Neural cell (in vitro differentiated cells): ENCODE data around the gene JAG2. TPM values are rescaled to one million over a fixed set of nuclear protein-coding genes. Genes with fewer than 3 reads are reported as not detected.

ENCODE experiments used
- H2AFZ ChIP-seq: fragments of 200-600, 300-800 bp; sonication (generic), shearing (Covaris generic); 2 replicates; pipeline ENCODE4 v1.6.0; 2014; ENCODE audit warnings: low read depth, mild to moderate bottlenecking, antibody characterized with exemption, low read length, moderate library complexity
- H3F3A ChIP-seq: fragments of 200-600 bp; shearing (Covaris generic); 2 replicates; pipeline ENCODE4 v1.6.1; 2016; ENCODE audit warnings: mild to moderate bottlenecking, moderate library complexity, mixed read lengths, antibody characterized with exemption, low read length; ENCODE audit not compliant: insufficient read depth, poor library complexity, severe bottlenecking
- H3K27ac ChIP-seq: fragments of 200-600, 300-800 bp; sonication (generic), shearing (Covaris generic); 2 replicates; pipeline ENCODE4 v1.5.1; 2014; ENCODE audit warnings: mild to moderate bottlenecking, low read length, moderate library complexity
- H3K27me3 ChIP-seq: fragments of 300-800, 200-600 bp; sonication (generic), shearing (Covaris generic); 2 replicates; pipeline ENCODE4 v1.6.0; 2014; ENCODE audit warnings: mild to moderate bottlenecking, low read depth, low read length, moderate library complexity; ENCODE audit not compliant: insufficient read depth
- H3K36me3 ChIP-seq: fragments of 300-800, 200-600 bp; sonication (generic), shearing (Covaris generic); 2 replicates; pipeline ENCODE4 v1.5.1; 2014; ENCODE audit warnings: mild to moderate bottlenecking, antibody characterized with exemption, low read length, moderate library complexity; ENCODE audit not compliant: insufficient read depth
- H3K4me2 ChIP-seq: fragments of 300-800, 200-600 bp; sonication (generic), shearing (Covaris generic); 2 replicates; pipeline ENCODE4 v1.6.0; 2014; ENCODE audit warnings: mild to moderate bottlenecking, low read length
- H3K4me3 ChIP-seq: fragments of 300-800, 200-600 bp; sonication (generic), shearing (Covaris generic); 2 replicates; pipeline ENCODE4 v1.5.1; 2014; ENCODE audit warnings: mild to moderate bottlenecking, low read length, moderate library complexity
- H3K79me2 ChIP-seq: fragments of 200-600 bp; shearing (Covaris generic); replicated peaks from 2 replicates; pipeline ENCODE4 v1.6.0; 2014; ENCODE audit warnings: mild to moderate bottlenecking, low read length, moderate library complexity; ENCODE audit not compliant: insufficient read depth
- H3K9ac ChIP-seq: fragments of 300-800, 200-600 bp; sonication (generic), shearing (Covaris generic); 2 replicates; pipeline ENCODE4 v1.6.1; 2016; ENCODE audit warnings: mild to moderate bottlenecking, low read length, mixed read lengths
- H3K9me2 ChIP-seq: fragments of 200-600 bp; shearing (Covaris generic); 2 replicates; pipeline ENCODE4 v1.6.1; 2016; ENCODE audit warnings: mild to moderate bottlenecking, low read length, mixed read lengths; ENCODE audit not compliant: insufficient read depth
- H3K9me3 ChIP-seq: fragments of 200-600, 300-800 bp; sonication (generic), shearing (Covaris generic); 2 replicates; pipeline ENCODE4 v1.6.1; 2016; ENCODE audit warnings: mild to moderate bottlenecking, mixed run types, low read length, moderate library complexity, mixed read lengths
- H4K20me1 ChIP-seq: fragments of 200-600 bp; shearing (Covaris generic); 2 replicates; pipeline ENCODE4 v1.6.1; 2016; ENCODE audit warnings: mild to moderate bottlenecking, mixed run types; ENCODE audit not compliant: insufficient read depth
- CTCF ChIP-seq: fragments of 450-650 bp; IDR thresholded peaks from 2 replicates; pipeline ENCODE4 v1.5.1; 2014; ENCODE audit warnings: antibody characterized with exemption, mild to moderate bottlenecking, moderate library complexity; ENCODE audit not compliant: poor library complexity, severe bottlenecking
- EP300 ChIP-seq: fragments of 450-650 bp; conservative IDR thresholded peaks from 2 replicates; pipeline ENCODE4 v1.6.1; 2014; ENCODE audit warnings: antibody characterized with exemption, mild to moderate bottlenecking, moderate library complexity; ENCODE audit not compliant: poor library complexity, severe bottlenecking
- EZH2 ChIP-seq: fragments of 200-600, 300-800 bp; shearing (Covaris generic), sonication (generic); IDR thresholded peaks from 2 replicates; pipeline ENCODE4 v1.6.1; 2014; ENCODE audit warnings: antibody characterized with exemption, low read length, borderline replicate concordance, mild to moderate bottlenecking; ENCODE audit not compliant: insufficient read depth, poor library complexity, severe bottlenecking
- MXI1 ChIP-seq: fragments of 450-650 bp; conservative IDR thresholded peaks from 2 replicates; pipeline ENCODE4 v1.6.1; 2014; ENCODE audit warnings: antibody characterized with exemption, mild to moderate bottlenecking; ENCODE audit not compliant: poor library complexity, severe bottlenecking
- POLR2AphosphoS5 ChIP-seq: IDR thresholded peaks from 2 replicates; pipeline ENCODE4 v1.6.1; 2012
- RAD21 ChIP-seq: fragments of 450-650 bp; conservative IDR thresholded peaks from 2 replicates; pipeline ENCODE4 v1.6.1; 2014; ENCODE audit warnings: antibody characterized with exemption, mild to moderate bottlenecking, moderate library complexity
- REST ChIP-seq: IDR thresholded peaks from 2 replicates; pipeline ENCODE4 v1.6.1; 2012; ENCODE audit warnings: borderline replicate concordance
- SMC3 ChIP-seq: fragments of 450-650 bp; conservative IDR thresholded peaks from 2 replicates; pipeline ENCODE4 v1.6.1; 2014; ENCODE audit warnings: antibody characterized with exemption, mild to moderate bottlenecking, moderate library complexity; ENCODE audit not compliant: poor library complexity
- TAF1 ChIP-seq: IDR thresholded peaks from 2 replicates; pipeline ENCODE4 v1.6.1; 2012; ENCODE audit warnings: low read depth
- polyA minus RNA-seq: library from RNA; depleted of rRNA, polyadenylated mRNA; stranded (reverse); fragments of >200 nt; gene quantifications from 2 replicates; pipeline ENCODE4 v1.2.3, GENCODE V29; 2014
- polyA plus RNA-seq: library from polyadenylated mRNA; depleted of rRNA; stranded (reverse); fragments of >200 nt; gene quantifications from 2 replicates; pipeline ENCODE4 v1.2.3, GENCODE V29; 2014

JAG2 gene
- 20.3 and 31.5 TPM in 2 replicates for polyA plus RNA-seq
- 14.9 and 24.8 TPM in 2 replicates for polyA minus RNA-seq

- no peaks in the 10 kb centered on the region for H3F3A ChIP-seq
- no peak within 1 kb of the TSS for H2AFZ ChIP-seq
- H3K4me2 ChIP-seq: no peak within 1 kb of the TSS
- peak within 1 kb of the TSS; percentile 78 for H3K4me3 ChIP-seq
- H3K9ac ChIP-seq: peak within 1 kb of the TSS; percentile 66
- no peaks in the 10 kb centered on the region for H3K79me2 ChIP-seq
- H3K9me2 ChIP-seq: no peaks in the 10 kb centered on the region
- H3K36me3 ChIP-seq: no peaks in the 10 kb centered on the region
- no peaks in the 10 kb centered on the region for H4K20me1 ChIP-seq
- no peak within 1 kb of the TSS for H3K27ac ChIP-seq
- peaks cover 5% of the 10 kb centered on the region for H3K27me3 ChIP-seq
- H3K9me3 ChIP-seq: no peaks in the 10 kb centered on the region
- no peak for TF ChIP-seq SMC3
- peak; percentile 55 for TF ChIP-seq POLR2AphosphoS5
- TF ChIP-seq EP300: no peak
Measured at GRCh38 chr14:105168496-105168978, at the start of gene JAG2. TSS of gene JAG2 (minus strand) at chr14:105168776. CDS start at chr14:105168420, 356 bp downstream.

GRCh38 chr14:105217774-105218173 is 49.2 kb upstream of the JAG2 start:
- Histone ChIP-seq H3K36me3 (peaks cover 10% of the 10 kb centered on the region), H3F3A (no peaks in the 10 kb centered on the region), H3K9me2 (no peaks in the 10 kb centered on the region), H3K9me3 (no peaks in the 10 kb centered on the region), H3K9ac (no peak overlapping the region), H3K27me3 (no peaks in the 10 kb centered on the region), H3K4me3 (no peak overlapping the region), H2AFZ (no peak overlapping the region), H4K20me1 (no peaks in the 10 kb centered on the region), H3K79me2 (no peaks in the 10 kb centered on the region), H3K27ac (no peak overlapping the region), H3K4me2 (no peak overlapping the region)
- TF ChIP-seq REST (no peak), POLR2AphosphoS5 (no peak), EZH2 (no peak), RAD21 (no peak), TAF1 (no peak), CTCF (no peak), EP300 (no peak), MXI1 (no peak), SMC3 (no peak)
